HG03565 (cell line): ENCODE results near the gene HOXC10.

Source experiments
- ATAC-seq: cut with Tn5 transposase; IDR thresholded peaks from one replicate; pipeline ENCODE4 v1.9.1; 2021; ENCODE audit warnings: mild to moderate bottlenecking, moderate library complexity; ENCODE audit not compliant: unreplicated experiment

HOXC10 gene

GRCh38 chr12:53950789-53951576 is 34.0 kb upstream of the HOXC10 start:
- ATAC-seq = no peak

DNA sequence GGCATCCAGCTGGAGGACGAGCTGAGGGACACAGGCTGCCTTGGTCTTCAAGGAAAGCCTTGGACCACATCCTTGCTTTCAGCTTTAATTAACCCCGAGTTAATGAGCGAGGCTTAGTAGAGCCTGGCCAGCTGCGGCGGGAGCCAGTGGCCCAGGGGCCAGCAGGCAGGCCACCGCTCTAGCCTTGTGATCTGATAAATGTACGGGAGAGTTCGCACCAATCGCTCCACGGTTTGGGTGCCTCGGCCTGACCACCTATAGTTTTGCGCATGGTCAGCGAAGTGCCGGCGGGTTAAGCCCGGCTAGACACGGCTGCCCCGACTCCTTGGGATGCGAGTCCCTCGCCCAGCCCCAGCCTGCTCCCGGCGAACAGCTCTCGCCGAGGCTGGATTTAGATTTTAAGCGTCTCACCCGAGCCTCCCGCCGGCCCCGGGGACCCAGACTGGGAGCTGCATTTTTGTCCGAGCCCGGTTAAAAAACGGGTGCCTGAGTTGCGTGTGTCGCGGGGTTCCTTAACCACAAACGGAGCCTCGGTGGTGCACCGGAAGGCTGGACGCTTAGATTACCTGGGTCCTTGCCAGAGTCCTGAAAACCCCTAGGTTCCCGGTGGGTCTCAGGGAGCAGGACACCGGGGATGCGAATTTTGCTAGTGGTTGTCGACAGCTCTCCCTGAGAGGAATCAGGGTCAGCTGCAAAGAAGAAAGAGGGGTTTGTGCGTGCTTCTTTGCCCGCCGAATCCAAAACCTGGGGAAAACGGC is 33.2 kb upstream of the HOXC10 start:
- no peak for ATAC-seq

GRCh38 chr12:53952335-53952694 is 32.6 kb upstream of the HOXC10 start:
- no peak for ATAC-seq

DNA sequence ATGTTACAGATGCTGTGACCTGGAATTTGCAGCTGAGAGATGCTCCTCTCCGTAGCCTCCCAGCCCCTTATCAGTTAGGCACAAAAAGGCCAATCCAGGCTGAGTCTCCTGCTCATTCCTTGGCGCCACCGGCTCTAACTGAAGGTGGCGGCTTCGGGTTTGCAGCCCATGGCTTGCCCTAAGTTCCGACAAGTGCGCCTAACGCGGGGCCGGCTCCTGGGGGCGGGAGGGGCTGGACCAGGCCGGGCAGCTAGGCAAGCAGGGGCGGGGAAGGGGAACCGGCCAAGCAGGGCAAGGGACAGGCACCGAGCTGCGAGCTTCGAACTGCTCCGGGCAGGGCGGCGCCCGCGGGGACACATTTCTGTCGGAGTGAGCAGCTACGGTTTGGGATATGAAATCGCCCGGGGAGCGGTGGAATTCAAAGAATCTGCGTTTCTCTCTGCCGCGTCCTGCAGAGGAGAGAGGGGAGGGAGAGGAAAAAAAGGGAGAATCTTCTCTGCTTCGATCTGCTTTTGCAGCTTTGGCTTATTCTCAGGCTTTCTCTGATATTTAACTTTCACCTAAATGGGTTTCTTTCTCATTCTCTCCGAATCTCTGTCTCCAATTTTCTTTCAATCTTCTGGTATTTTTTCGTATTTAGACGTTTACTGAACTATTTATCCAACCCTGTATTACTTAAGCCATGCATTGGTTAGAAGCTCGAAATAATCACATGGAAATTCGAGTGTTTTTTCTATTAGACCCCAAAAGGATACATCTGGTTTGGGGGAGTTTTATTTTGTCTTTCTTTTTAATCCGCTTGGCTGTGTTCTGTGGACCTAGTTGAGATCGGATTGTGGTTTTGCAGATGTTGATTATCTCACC is 31.8 kb upstream of the HOXC10 start:
- no peak for ATAC-seq

- ATAC-seq = no peak
These were observed 30.9 kb upstream of the HOXC10 start for GRCh38 chr12:53953831-53954693.

DNA sequence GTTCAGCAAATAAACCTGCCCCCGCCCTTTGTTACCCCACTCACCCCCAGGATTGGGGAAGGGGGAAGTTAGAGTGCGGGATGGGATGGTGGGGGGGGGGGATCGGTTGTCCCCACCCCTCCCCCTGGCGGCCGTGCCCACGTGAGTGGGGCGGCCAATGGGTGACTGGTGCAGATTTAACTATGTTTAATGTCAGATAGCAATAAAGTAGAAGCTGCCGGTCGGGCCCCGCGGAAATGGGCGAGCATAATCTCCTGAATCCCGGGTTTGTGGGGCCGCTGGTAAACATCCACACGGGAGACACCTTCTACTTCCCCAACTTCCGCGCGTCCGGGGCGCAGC is 30.3 kb upstream of the HOXC10 start, which contains the start of gene HOXC12:
Gene HOXC12, plus strand, starts transcription at position 210 of the 342 bp plus-strand sequence. Its CDS starts 27 bp downstream, at position 237.
- ATAC-seq = no peak

GRCh38 chr12:53955036-53955775 is 29.7 kb upstream of the HOXC10 start:
- ATAC-seq = no peak

GRCh38 chr12:53955776-53956250 is 29.1 kb upstream of the HOXC10 start:
- ATAC-seq = no peak

GRCh38 chr12:53956251-53956887 is 28.6 kb upstream of the HOXC10 start:
- ATAC-seq = no peak

- no peak for ATAC-seq
These were observed 27.9 kb upstream of the HOXC10 start for GRCh38 chr12:53956914-53957536.

- ATAC-seq = no peak
These were observed 26.8 kb upstream of the HOXC10 start for GRCh38 chr12:53958128-53958527.

DNA sequence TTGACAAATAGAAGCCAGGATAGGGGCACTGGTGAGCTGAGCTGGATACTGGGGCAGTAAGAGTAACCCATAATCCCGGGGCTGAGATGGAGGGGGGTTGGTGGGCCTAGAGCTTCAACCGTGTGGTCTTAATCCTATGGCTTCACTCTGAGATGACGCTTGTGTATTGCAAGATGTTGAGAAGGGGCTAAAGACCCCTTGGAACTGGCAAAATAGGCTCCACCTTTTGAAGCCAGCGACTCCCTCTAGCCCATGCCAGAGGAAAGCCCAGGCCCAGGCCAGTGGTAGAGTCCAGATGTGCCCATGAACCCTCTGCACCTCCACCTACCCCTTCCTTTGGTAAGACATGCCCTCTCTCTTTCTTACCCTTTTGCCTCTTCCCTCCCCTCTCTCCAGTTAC is 25.6 kb upstream of the HOXC10 start:
- no peak for ATAC-seq

- no peak for ATAC-seq
These were observed 24.5 kb upstream of the HOXC10 start for GRCh38 chr12:53960187-53961024.

DNA sequence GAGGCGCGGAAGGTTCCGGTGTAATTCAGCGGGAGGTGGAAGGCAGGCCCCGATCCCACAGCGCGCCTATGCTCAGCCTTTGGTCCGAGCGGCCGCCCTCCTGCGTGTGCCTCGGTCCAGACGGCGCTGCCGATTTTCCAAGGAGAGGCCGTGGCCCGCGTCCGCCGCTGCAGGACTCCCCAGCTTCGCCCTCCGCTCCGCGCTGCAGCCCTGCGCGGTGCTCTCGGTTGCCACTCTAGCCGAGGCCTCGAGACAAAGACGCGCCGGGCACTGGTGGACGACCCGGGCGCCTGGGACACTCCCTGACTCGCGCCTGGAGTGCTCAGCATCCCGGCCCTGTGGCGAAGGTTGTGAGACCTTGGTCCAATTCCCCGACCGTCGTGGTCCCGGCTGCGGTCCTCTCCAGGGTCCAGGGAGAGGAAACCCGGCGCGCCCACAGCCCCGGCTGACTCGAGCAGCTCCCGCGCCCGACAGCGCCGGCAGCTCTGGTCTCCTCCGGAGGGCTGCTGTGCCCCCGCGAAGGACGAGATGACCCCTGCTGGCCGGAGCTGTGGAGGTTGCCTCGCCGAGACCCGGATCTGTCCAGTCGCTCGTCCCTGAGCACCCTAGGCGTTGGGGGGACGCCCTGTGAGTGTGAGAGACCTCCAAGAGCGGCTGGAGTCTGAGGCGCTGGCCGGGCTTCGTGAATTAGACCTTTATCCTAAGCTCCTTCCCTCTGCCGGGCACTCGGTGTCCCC is 23.8 kb upstream of the HOXC10 start:
- ATAC-seq = no peak

DNA sequence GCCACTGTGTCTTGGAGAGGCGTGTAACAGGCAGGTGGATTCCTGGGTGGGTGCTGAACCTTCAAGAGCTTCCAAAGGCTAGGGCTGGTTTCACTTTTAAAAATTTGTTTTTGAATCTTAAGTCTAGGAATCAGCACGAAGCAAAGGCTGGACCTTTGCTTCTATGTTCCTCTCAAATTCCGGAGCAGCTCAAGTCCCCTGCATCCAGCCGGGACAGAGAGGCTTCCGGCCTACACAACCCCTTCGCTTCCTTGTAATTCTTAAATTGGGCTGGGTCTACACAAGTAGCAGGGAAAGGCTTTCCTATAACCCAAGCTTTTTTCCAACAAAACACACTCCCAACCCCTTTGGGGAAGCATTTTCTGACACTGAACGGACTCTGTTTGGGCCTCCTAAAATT is 21.9 kb upstream of the HOXC10 start:
- no peak for ATAC-seq

- no peak for ATAC-seq
These were observed 21.3 kb upstream of the HOXC10 start for GRCh38 chr12:53963434-53964314.
